Measurements from ENCODE around the gene ING1.

Gene ING1

GRCh38 chr13:110772091-110772984, 58.8 kb downstream of the ING1 start:
- Histone ChIP-seq H3K23ac (ENCODE audit: low read length) (no peak overlapping the region), H3K79me1 (ENCODE audit: low read length) (no peaks in the 10 kb centered on the region), H2AFZ (ENCODE audit: insufficient read depth, low read length, poor library complexity) (no peak overlapping the region), H3K14ac (ENCODE audit: low read length) (no peak overlapping the region), H3K9me3 (ENCODE audit: insufficient read depth, low read depth, low read length) (no peaks in the 10 kb centered on the region), H3K9ac (ENCODE audit: low read length) (no peak overlapping the region), H3K4me1 (ENCODE audit: control insufficient read depth in 1 of 2, insufficient read depth in 2 of 2, low read length in 2 of 2) (no peaks in the 10 kb centered on the region), H2BK120ac (ENCODE audit: insufficient read depth, low read length, poor library complexity) (no peak overlapping the region), H4K12ac (ENCODE audit: low read depth, low read length) (no peak overlapping the region), H4K8ac (ENCODE audit: low read depth, low read length) (no peak overlapping the region), H3K4ac (ENCODE audit: low read depth, low read length) (no peak overlapping the region), H3K18ac (ENCODE audit: low read length) (no peak overlapping the region), H2BK5ac (ENCODE audit: low read depth, low read length, poor library complexity) (no peak overlapping the region), H3K27me3 (ENCODE audit: insufficient read depth, low read length) (no peaks in the 10 kb centered on the region), H2AK5ac (ENCODE audit: low read length) (no peak overlapping the region), H4K91ac (ENCODE audit: low read depth, low read length) (no peak overlapping the region), H3K4me2 (ENCODE audit: low read length) (no peak overlapping the region), H3K79me2 (ENCODE audit: control insufficient read depth, insufficient read depth, low read length, poor library complexity) (no peaks in the 10 kb centered on the region), H3K4me3 (ENCODE audit: low read depth, low read length) (no peak overlapping the region), H3K27ac (ENCODE audit: low read depth, low read length) (no peak overlapping the region), H3K36me3 (ENCODE audit: control insufficient read depth in 1 of 2, insufficient read depth in 2 of 2, low read length in 2 of 2) (no peaks in the 10 kb centered on the region), H2BK12ac (ENCODE audit: low read length) (no peak overlapping the region)
- DNase-seq: peak in 1 of 2 donors; percentile 17
- no CpG with 5 or more reads among the region's 13 CpGs for WGBS (ENCODE audit: extremely low coverage, insufficient coverage, insufficient read length)

All from trophoblast cell (in vitro differentiated cells and primary cell).